Bronchial epithelial cell (primary cell): ENCODE data around the gene MASP1. TPM values are rescaled to one million over a fixed set of nuclear protein-coding genes. Genes with fewer than 3 reads are reported as not detected.
A peak's percentile ranks its signal among the peaks of the same experiment; 100 is the strongest.

ENCODE experiments used
- DNase-seq: peaks from one replicate; pipeline ENCODE4 v3.0.0-alpha.2; 2010; ENCODE audit warnings: low read depth
- FAIRE-seq: peaks from 2 replicates; lab custom pipeline; 2011; peaks lifted over from hg19 to GRCh38; lab: Jason Lieb, UNC
- H3K27me3 ChIP-seq: 2 replicates; pipeline ENCODE4 v1.5.1; 2011; ENCODE audit warnings: low read length; ENCODE audit not compliant: control insufficient read depth, insufficient read depth
- H3K36me3 ChIP-seq: 2 replicates; pipeline ENCODE4 v1.5.1; 2011; ENCODE audit warnings: low read length; ENCODE audit not compliant: control insufficient read depth, insufficient read depth
- H3K4me3 ChIP-seq: 2 replicates; pipeline ENCODE4 v1.5.1; 2011; ENCODE audit warnings: mild to moderate bottlenecking, low read depth, low read length, control low read depth
- total RNA-seq: library from RNA; depleted of rRNA; stranded (reverse); fragments of >200 nt; gene quantifications from 2 replicates; pipeline ENCODE4 v1.2.1, GENCODE V29; 2014
- TF ChIP-seq, protein P1 (sequence below): IDR thresholded peaks from 2 replicates; pipeline ENCODE4 v1.5.1; 2011; ENCODE audit warnings: mild to moderate bottlenecking, moderate library complexity, low read length, control low read depth, inconsistent platforms; ENCODE audit not compliant: insufficient read depth, severe bottlenecking

The MASP1 gene
- total RNA-seq, 1 donor from 2014 or later = 3.9 TPM

DNA sequence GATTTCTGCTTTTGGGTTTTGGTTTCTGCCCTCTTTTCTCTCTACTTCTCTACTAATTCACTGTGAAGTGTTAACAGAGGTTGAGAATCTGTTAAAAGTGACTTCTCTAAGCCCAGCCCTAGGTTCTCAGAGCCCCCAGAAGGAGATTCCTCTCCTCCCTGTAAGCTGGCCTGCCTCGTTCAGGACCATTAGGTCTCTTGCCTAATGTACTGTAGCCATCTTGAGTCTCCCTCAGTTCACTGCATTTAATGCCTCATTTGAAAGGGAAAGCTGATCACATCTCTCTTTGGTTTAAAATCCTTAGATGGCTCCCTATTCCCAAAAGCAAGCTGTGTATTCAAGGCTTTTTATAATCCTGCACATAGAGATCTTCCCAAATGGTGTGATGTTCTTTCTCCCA, 77.9 kb downstream of the MASP1 start:
- FAIRE-seq = no peak
- no peaks in the 10 kb centered on the region for H3K27me3 ChIP-seq
- no peak for DNase-seq
- TF ChIP-seq, protein P1, sequence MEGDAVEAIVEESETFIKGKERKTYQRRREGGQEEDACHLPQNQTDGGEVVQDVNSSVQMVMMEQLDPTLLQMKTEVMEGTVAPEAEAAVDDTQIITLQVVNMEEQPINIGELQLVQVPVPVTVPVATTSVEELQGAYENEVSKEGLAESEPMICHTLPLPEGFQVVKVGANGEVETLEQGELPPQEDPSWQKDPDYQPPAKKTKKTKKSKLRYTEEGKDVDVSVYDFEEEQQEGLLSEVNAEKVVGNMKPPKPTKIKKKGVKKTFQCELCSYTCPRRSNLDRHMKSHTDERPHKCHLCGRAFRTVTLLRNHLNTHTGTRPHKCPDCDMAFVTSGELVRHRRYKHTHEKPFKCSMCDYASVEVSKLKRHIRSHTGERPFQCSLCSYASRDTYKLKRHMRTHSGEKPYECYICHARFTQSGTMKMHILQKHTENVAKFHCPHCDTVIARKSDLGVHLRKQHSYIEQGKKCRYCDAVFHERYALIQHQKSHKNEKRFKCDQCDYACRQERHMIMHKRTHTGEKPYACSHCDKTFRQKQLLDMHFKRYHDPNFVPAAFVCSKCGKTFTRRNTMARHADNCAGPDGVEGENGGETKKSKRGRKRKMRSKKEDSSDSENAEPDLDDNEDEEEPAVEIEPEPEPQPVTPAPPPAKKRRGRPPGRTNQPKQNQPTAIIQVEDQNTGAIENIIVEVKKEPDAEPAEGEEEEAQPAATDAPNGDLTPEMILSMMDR = no peak
- H3K36me3 ChIP-seq = no peaks in the 10 kb centered on the region
- H3K4me3 ChIP-seq = no peak overlapping the region

DNA sequence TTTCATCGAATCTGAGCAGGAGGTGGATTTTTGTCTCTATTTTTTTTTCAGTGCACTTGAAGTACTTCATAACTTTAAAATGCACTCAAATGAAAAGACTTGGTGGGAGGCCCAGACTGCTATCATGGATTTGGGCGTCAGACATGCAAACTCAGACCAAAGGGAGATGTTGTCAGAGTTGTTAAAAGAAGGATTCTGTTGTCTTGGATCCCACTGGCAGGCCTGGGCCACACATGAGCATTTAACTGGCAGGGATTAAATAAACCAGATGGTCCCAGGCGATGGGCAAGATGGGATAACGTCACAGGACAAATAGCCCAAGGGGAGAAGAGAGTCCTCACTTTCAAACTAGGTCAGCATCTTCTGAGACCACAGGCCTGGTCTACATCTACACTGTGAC, 78.8 kb downstream of the MASP1 start:
- H3K4me3 ChIP-seq = no peak overlapping the region
- no peaks in the 10 kb centered on the region for H3K27me3 ChIP-seq
- H3K36me3 ChIP-seq = no peaks in the 10 kb centered on the region
- no peak for FAIRE-seq
- TF ChIP-seq, protein P1 = no peak
- no peak for DNase-seq

DNA sequence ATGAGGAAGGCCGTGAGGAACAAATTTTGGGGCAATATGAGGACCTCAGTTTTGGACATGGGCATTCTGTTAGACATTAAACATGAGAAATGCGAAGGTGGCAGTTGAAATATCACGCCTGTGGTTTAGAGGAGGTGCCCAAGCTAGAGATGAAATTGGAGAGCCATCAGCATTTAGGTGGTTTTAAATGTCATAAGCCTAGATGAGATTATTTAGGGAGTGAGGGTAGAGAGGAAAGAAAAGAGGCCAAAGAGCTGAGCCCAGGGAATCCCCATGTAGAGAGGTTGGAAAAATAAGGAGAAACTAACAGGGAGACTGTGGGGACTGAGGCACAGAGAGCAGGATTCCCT, 79.4 kb downstream of the MASP1 start:
- H3K36me3 ChIP-seq = no peaks in the 10 kb centered on the region
- H3K27me3 ChIP-seq = no peaks in the 10 kb centered on the region
- DNase-seq (no peak), FAIRE-seq (no peak)
- H3K4me3 ChIP-seq = no peak overlapping the region
- TF ChIP-seq, protein P1 = no peak

DNA sequence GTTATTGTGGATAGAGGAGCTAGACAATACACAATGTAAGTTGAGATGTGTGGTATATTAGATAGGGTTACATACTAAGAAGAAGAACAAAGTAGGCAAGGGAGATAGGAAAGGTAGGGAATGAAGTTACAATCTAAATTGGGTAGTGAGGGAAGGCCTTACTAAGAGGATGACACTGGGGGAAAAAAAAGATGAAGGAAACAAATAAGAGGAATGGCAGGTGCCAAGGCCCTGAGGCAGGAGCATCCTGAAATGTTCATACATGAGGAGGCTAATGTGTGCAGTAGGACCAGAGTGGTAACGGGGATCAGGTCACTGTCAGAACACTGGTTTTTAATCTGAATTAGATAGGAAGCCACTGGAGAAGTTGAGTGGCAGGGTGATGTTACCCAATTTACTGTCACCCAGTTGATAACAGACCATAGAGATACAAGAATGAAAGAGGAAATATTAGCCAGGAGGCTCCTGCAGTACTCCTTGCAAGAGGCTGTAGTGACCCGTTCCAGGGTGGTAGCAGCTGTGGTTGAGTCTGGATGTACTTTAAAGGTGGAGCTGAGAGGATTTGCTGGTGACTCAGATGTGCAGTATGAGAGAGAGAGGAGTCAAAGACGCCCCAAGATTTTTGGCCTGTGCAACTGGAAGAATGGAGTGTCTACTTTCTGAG, 79.9 kb downstream of the MASP1 start:
- DNase-seq (peak; percentile 69), FAIRE-seq (no peak)
- Histone ChIP-seq H3K4me3 (no peak overlapping the region), H3K27me3 (no peaks in the 10 kb centered on the region), H3K36me3 (no peaks in the 10 kb centered on the region)
- TF ChIP-seq, protein P1 = no peak

DNA sequence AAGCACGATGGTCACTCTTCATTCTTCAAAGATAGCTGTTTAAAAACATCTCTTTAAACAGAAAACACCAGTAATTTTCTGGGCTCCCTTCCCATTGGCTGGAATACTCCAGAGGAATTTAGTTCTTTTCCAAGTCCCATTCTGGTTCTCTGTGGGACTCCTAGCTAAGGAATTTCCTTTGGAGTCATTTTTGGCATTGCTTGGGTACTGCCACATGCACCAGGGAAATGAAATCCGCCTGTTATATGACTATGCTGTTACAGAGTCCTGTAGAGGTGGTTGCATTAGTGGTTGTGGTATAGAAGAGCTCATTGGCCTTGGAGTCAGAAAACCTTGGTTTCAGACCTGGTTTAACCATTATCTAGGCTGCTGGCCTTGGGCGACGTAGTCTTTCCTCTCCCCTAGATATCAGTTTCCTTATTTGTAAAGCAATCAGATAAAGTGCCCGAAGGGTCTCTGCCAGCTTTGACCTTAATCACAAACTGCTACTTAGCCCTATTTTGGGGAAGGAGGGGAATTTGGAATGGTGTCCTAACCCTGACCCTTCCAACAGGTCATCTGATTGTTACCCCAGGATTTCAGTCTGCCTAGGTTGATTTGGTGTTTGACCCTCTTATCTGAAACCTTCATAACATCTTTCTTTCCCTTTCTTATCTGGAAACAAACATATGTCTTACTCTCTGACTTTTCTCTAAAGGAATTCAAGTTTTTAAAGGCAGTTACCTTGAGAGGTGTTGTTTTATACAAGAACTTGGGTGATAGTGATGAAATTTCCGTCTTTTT, 80.8 kb downstream of the MASP1 start:
- DNase-seq (no peak), FAIRE-seq (no peak)
- Histone ChIP-seq H3K27me3 (no peaks in the 10 kb centered on the region), H3K4me3 (no peak overlapping the region), H3K36me3 (no peaks in the 10 kb centered on the region)
- TF ChIP-seq, protein P1 = no peak
